ENCODE measurements around the gene TMEM248.
"Not testable (repeated sequence)": the region's sequence is repeated elsewhere in the genome, so short reads cannot be mapped to it uniquely, and the experiment has no call there.

TMEM248 gene

DNA sequence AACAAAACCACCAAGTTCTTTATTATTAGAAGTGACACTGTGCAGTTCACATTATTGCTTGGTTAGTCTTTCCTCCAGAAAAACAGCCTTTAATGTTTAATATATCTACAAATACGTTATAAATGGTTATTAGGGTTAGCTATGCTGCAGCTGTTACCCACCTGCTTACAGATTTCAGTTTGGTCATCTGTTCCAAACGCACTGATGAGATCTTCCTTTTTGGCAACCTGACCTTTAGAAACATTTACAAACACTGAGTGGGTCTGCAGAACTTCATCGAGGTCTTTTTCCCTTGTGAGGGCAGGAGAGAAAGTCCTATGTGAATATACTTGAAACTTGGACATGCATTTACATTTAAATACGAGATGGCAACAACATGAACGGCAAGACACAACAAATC is 73.0 kb downstream of the TMEM248 start:
- peak overlapping the region; percentile 82 for H3K4me3 ChIP-seq (ENCODE audit: low read depth, low read length)
- DNase-seq (ENCODE audit: low read depth, low spot score); in situ Hi-C loops (cut with HindIII; ENCODE audit: low sequenced_read_pairs): not testable (repeated sequence)

DNA sequence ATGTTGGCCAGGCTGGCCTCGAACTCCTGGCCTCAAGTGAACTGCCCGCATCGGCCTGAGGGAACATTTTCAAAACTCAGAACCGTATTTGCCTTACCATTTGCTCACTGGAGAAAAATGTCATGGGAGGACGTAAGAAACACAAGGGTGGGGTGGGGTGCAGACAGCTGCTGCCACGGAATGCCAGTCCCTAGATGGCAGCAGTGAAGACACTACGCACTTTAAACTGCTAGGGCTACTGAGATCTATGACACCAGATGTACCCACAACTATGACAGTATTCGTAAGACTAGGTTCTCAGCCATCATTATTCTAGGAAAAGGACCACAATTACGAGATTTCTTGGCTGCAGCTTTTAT is 73.6 kb downstream of the TMEM248 start:
- peak overlapping the region; percentile 82 for H3K4me3 ChIP-seq (ENCODE audit: low read depth, low read length)
- TF ChIP-seq, protein P1, sequence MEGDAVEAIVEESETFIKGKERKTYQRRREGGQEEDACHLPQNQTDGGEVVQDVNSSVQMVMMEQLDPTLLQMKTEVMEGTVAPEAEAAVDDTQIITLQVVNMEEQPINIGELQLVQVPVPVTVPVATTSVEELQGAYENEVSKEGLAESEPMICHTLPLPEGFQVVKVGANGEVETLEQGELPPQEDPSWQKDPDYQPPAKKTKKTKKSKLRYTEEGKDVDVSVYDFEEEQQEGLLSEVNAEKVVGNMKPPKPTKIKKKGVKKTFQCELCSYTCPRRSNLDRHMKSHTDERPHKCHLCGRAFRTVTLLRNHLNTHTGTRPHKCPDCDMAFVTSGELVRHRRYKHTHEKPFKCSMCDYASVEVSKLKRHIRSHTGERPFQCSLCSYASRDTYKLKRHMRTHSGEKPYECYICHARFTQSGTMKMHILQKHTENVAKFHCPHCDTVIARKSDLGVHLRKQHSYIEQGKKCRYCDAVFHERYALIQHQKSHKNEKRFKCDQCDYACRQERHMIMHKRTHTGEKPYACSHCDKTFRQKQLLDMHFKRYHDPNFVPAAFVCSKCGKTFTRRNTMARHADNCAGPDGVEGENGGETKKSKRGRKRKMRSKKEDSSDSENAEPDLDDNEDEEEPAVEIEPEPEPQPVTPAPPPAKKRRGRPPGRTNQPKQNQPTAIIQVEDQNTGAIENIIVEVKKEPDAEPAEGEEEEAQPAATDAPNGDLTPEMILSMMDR (IDR thresholded peaks at IDR 0.05; ENCODE audit: low read depth, low read length), result peak; percentile 35
- DNase-seq (ENCODE audit: low read depth, low spot score), result peak; percentile 80
- in situ Hi-C loops (cut with HindIII; ENCODE audit: low sequenced_read_pairs), result not testable (repeated sequence)

DNA sequence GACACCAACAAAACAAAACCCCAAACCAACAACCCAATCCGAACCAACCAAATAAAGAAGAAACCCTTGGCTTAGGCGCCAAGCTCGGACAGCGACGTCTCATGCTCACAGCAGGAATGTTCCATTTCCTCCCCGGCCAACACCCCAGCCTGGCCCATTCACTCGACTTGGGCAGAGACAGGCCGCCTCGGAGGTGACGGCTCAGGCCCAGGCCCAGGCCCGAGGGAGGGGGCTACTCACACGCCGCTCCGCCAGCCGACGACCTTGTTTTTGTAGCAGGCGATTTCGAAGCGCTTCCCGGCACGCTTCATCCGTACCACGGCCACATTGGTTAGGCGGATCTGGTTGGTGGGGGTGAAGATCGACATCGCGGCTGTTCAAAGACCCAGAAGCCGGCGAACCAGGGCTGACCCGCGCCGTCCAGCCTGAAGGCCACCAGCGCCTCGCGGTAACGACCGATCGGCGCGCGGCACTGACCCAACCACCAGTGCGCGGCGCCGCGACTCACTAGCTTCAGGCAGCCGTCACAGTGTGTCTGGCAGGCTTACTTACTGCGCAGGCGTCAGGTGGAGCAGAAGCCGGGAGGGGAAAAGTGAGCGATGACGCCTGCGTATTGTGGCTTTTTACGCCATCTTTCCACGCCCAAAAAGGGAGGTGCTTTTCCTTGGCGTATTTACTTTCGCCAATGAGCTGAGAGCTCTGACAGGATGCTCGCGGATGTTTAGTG is 74.2 kb downstream of the TMEM248 start, which contains the start of gene SBDS:
Gene SBDS (minus strand): TSS at position 537 of the 727 bp plus-strand sequence. CDS start 169 bp downstream, at position 368.
- in situ Hi-C loops (cut with HindIII; ENCODE audit: low sequenced_read_pairs), result not testable (repeated sequence)

DNA sequence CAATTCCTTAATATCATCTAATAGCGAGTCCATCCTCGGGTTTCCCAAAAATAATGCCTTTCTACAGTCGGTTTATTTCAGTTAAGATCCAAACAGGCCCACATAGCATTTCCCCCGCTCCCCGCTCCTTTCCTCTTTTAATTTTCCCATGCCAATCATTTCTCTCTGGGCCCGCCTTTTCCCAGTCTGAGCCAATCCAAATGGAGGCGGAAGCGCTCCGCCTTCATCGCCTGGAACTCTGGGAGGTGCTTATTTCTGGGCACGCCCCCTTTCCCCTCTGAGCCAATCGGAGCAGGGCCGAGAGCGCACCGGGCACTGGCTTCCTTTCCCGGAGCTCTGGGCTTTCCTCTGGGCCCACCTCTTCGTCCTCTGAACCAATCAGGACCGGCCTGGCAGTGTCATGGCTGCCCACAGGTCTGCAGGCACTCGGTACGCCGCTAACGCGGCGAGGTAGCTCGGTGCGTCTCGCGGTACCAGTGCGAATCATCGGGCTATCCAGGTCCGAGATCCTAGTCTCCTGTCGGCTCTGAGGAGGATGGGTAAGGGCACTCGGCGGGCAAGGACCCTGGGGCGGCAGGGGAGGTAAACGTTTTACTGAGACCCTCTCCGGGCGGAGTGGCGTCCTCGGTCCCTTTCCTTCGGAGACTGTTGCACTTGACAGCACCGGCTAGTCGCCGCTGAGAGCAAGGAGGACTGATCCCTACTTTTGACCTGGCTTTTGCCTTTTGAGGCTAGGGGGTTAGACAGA is 75.6 kb downstream of the TMEM248 start, which contains the start of gene TYW1:
Gene TYW1 (plus strand): TSS at position 390 of the 748 bp plus-strand sequence. CDS start 146 bp downstream, at position 536.
- in situ Hi-C loops (cut with HindIII; ENCODE audit: low sequenced_read_pairs), result not testable (repeated sequence)
- DNase-seq (ENCODE audit: low read depth, low spot score), result peak; percentile 99
- H3K4me3 ChIP-seq (ENCODE audit: low read depth, low read length), result peak within 1 kb of the TSS; percentile 82

More for the DNA sequence above, 74.2 kb downstream of the TMEM248 start, which contains the start of gene SBDS:
- peak; percentile 99 for DNase-seq (ENCODE audit: low read depth, low spot score)
- peak within 1 kb of the TSS; percentile 82 for H3K4me3 ChIP-seq (ENCODE audit: low read depth, low read length)

DNA sequence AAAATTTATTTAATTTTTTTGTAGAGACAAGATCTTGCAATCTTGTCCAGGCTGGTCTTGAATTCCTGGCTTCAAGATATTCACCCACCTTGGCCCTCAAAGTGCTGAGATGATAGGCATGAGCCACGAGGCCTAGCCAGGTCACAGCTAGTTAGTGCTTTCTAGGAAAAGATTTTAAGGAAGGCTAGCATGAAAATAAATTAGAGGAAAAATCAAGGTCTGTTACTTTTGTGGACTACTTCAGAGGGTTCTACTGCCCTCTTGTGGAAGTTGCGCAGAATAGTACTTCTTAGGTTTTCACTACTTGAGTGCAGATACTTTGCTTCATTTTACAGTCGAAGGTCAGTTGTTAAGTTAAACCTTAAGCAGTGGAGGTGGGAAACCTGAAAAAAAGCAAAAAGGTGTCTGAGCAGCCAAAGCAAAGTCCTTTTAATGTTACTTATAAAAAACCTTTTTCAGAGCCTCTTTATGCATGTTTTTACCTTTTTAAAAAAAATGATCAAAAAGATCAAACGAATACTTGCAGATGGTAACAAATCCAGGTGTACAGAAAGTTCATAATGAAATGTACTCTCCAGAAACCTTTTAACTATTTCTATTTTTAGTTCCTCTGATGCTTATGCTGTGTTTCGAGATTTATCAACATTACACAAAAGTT is 79.7 kb downstream of the TMEM248 start:
- DNase-seq (ENCODE audit: low read depth, low spot score), result peak; percentile 29
- TF ChIP-seq, protein P1 (IDR thresholded peaks at IDR 0.05; ENCODE audit: low read depth, low read length), result peak; percentile 1
- H3K4me3 ChIP-seq (ENCODE audit: low read depth, low read length); in situ Hi-C loops (cut with HindIII; ENCODE audit: low sequenced_read_pairs): not testable (repeated sequence)

DNA sequence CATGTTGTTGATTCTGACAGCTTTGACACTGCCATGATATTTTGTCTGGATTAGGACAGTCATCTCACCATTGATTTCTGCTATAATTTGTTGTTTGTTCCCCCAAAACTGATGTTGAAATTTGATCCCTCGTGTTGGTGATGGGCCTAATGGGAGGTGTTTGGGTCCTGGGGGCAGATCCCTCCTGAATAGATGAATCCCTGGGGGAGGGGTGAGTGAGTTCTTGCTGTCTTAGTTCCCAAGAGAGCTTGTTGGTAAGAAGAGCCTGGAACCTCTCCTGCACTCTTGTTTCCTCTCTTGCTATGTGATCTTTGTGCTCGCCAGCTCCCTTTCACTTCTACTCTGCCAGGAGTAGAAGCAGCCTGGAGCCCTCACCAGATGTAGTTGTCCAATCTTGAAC is 83.1 kb downstream of the TMEM248 start:
- in situ Hi-C loops (cut with HindIII; ENCODE audit: low sequenced_read_pairs); H3K4me3 ChIP-seq (ENCODE audit: low read depth, low read length); DNase-seq (ENCODE audit: low read depth, low spot score): not testable (repeated sequence)

DNA sequence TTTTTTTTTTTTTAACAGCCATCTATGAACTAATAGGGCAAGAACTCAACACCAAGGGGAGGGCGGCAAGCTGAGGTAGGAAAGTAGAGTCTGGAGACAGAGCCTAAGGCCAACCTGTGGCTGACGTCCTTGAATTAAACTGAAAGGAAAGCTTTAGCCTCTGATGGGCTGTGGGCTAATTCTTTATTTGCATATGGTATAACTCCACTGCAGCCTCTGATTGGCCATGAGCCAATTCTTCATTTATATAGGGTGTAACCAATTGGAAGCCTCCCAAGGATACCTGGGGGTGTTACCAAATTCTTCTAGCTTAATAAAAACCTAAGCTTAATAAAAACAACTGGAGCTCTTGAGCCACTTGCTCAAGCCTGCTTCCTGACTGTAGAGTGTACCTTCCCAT is 85.9 kb downstream of the TMEM248 start:
- DNase-seq (ENCODE audit: low read depth, low spot score), result no peak
- in situ Hi-C loops (cut with HindIII; ENCODE audit: low sequenced_read_pairs), result no loop called here
- no peak overlapping the region for H3K4me3 ChIP-seq (ENCODE audit: low read depth, low read length)
- TF ChIP-seq, protein P1 (IDR thresholded peaks at IDR 0.05; ENCODE audit: low read depth, low read length), result no peak
